Fibroblast of skin of back (primary cell): ENCODE data around the gene RAB6B.

Experiments
- DNase-seq: peaks from one replicate; pipeline ENCODE4 v3.0.0-alpha.2; 2013

The RAB6B gene

DNA sequence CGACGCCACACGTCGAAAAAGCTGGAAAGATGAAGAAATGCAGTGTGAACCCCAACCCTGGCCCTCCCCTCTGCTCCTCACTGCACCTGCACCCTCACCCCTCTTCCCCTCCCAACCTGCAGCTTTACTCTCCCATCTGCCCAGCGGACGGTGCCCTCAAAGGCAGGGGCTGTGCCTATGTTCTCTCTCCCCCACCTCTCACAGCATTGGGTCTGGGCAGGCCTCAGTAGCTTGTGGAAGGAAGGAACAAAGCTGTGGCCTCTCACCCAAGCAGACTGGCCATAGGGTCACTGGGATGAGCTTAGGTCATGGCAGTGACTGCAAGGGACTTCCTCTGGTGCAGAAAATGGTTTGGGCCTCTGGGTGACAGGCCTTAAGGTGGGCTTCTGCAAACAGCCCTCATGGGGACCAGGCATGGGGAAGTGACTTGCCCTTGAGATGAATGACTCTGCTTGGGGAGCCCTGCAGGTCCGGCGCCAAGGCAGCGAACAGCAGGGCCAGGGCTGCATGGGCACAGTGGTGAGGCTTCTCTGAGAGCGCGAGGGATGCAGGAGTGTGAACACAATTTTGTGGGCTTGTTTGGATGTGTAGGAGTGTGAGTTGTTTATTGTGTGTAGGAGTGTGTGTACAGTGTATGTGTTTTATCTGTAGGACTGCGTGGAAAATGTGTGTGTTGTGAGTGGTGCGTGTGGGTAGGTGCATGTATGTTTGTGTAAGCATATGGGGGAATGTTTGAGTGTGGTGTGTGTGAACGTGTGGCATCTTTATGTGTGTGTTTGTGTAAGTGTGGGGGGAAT, 60.9 kb downstream of the RAB6B start:
- no peak for DNase-seq

- no peak for DNase-seq
Measured at GRCh38 chr3:133833880-133834620, 61.6 kb downstream of the RAB6B start.

DNA sequence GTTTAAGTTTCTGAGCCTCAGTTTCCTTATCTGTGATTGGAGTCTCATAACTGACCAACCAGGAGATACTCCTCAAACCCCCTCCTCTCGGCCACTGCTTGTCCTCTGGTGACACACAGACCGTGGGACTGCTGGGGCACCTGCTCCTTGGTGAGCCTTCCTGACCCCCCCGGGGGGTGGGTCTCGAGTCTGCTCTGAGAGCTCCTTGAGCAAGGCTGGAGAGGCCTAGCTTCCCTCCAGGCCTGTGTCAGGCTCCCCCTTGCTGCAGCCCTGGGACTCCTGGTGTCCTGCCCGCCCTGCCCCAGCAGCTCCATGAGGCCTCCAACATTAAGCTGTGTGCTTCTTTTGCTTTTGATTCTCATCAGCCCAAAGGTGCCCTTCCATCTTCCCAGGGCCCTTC, 62.4 kb downstream of the RAB6B start:
- DNase-seq, result no peak

GRCh38 chr3:133832802-133833144, 62.9 kb downstream of the RAB6B start:
- no peak for DNase-seq

- no peak for DNase-seq
Measured at GRCh38 chr3:133831966-133832801, 63.5 kb downstream of the RAB6B start.

- DNase-seq, result no peak
Measured at GRCh38 chr3:133830071-133830470, 65.6 kb downstream of the RAB6B start.

GRCh38 chr3:133829310-133829707, 66.4 kb downstream of the RAB6B start:
- no peak for DNase-seq

- DNase-seq, result no peak
Measured at GRCh38 chr3:133828576-133829309, 66.9 kb downstream of the RAB6B start.

GRCh38 chr3:133827684-133828083, 68.0 kb downstream of the RAB6B start:
- no peak for DNase-seq

DNA sequence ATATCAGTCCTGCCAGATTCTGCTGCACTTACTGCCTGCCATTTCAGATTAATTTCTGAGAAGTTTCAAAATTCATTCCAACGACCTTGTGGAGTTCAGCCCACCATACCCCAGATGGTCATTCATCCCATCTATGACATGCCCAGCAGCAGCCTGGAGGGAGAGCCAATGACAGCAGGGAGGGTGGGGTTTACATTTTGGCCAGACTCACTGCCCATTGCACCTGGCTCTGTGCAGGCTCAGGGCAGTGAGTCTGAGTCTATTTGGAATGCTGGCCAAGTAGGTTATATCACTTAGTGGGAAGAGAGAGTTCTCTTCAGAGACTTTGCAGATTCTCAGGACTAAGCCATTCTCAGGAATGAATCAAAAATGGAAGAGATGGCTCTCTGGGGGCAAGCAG, 68.5 kb downstream of the RAB6B start:
- DNase-seq, result no peak

GRCh38 chr3:133825969-133826727, 69.5 kb downstream of the RAB6B start:
- DNase-seq, result no peak

DNA sequence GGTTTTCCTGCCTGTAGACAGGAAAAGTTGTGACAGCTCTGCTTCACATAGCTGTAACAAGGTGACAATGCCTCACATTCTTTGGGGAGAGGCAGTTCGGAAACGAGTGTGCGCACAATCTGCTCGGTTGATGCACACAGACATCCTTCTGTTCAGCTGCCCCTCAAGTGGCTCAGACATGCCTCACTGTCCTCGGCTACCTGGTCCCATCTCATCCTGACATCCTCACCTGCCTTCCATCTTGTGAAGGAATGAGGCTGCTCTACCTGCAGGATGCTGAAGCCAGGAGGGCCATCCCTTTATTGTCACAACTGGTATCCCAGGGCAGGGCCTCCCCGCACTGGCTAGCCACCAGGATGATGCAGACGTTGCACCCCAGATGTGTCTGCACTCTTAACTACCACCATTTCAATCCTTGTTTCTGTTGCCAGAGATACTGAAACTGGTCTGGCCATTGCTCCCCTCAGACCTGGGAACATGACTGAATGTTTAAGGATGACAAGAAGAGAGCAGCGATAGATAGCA, 70.7 kb downstream of the RAB6B start:
- DNase-seq, result no peak

- DNase-seq, result peak; percentile 68
Measured at GRCh38 chr3:133821767-133822638, 73.7 kb downstream of the RAB6B start.

DNA sequence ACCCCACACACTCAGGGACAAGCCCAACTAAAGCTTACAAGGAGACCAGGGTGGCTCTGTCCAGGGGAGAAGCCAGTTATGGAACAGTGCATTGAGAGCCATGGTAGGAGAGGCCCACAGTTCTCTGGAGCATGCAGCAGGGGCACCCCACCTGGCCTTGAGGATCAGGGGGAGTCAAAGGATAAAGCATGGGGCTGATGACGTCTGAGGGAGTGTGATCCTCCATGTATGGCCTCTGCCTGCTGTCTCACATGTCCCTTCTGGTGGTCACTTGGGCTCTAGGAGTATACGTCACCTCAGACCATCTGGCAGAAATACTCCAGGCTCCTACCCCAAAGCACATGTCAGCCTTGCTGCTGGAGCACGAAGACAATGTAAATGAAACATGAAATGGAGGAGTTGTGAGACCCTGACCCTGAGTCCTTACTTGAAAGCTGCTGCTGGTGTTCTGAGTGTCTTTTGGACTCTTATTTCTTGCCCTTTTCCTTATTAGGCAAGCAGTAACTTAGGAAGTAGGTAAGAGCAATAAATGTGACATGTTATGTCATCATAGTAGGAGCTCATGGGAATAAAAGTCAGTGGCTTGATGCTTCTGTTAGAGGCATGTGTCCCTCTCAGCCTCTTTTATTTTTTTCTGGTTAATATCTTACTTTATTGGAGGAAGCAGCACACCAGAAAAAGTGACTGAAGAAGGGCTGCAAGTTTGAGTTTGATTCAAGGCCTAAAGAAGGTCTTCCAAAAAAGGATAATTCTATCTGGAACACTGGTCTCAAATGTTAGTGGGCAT, 74.6 kb downstream of the RAB6B start:
- no peak for DNase-seq

DNA sequence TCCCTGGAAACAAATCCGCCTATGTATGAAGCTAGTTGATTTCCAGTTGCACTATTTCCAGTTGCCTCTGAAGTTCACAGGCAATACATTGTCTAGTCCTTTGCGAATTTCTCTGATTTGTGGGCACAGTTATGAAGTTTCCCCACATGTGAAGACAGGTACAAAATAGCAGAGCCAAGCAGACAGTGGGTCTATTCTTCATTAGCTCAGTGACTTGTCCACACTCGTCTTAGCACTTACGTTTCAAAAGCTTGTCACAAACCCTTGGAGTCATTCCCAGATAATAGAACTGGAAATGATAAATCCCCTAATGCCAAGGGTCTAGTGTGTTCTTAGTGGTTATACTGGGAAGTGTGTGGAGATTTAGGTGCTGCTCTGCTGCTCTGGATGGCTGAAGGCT, 75.6 kb downstream of the RAB6B start:
- DNase-seq, result no peak

- DNase-seq, result no peak
Measured at GRCh38 chr3:133815386-133815785, 80.3 kb downstream of the RAB6B start.

DNA sequence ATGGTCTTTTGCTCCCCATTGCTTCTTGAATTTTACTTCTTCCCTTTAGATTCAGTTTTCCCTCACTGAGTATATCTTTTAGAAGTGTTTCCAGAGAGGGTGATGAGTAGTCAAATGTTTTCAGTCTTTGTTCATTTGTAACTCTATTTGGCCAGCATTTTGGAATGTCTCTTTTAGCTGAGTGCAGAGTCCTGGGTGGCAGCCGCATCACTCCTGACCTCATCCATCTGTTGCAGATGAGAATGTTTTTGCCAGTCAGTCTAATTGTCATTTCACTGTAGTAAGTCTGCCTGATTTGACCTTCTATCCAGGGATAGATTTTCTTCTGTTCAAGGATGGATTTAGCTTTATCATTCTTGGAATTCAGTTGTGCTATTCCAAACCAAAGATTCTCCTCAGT, 82.8 kb downstream of the RAB6B start:
- peak; percentile 43 for DNase-seq

DNA sequence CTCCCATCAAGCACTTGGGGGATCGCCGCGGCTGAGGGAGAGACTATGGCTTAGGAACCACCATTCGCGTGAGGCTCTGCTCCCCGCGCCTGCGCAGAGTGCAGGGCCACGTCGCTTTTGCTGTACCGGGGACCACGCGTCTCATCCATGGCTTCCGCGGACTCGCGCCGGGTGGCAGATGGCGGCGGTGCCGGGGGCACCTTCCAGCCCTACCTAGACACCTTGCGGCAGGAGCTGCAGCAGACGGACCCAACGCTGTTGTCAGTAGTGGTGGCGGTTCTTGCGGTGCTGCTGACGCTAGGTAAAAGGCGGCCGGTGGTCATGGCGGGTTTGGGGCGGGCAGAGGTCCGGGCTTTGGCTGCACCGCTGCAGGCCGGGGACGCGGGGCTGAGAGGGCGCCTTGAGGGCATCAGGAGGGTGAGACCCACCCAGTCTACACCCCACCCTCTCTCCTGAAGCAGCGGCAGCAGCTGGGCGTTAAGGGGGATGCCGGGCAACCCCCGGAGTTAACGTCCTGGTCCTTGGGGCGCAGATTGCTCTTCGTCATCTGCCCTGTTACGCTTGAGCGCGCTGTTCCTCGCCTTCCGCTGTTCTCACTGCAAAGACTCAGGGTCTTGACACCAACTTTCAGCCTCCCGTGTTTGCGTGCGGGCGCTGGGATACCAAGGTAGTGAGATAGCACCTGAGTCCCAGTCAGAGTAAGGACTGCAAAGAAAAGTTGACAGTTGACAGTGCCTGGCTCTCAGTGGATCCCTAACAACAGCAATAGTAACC, 89.8 kb downstream of the RAB6B start, which contains the start of gene SRPRB:
Gene SRPRB (plus strand): TSS at position 114 of the 774 bp plus-strand sequence. CDS start 34 bp downstream, at position 148.
- peak; percentile 93 for DNase-seq

- no peak for DNase-seq
Measured at GRCh38 chr3:133805384-133805701, 90.3 kb downstream of the RAB6B start.
